NCI-H146 treated with DMSO at 0.1 percent for 48 hours (cell line): ENCODE results near the gene POT1.

Source experiments
- DNase-seq: peaks from one replicate; lab custom pipeline; 2025; ENCODE audit not compliant: unreplicated experiment; lab: John Stamatoyannopoulos, UW

The POT1 gene

DNA sequence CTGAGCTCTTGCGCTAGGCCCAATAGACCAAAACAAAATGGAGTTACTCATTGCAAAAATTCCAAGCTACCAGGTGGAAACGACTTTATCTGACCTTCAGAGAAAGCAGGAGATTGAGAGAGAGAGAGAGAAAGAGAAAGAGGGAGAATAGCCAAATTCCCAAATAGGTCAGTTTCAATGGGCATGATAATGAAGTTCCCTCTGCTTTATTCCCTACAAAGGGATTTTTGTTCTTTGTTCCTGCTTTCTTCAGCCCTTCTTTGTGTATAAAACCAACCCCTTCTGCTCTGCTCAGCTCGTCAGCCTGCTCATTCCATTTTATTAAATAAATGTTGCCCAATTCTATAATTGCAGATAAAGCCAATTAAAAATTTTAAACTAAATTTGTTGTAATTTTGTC is 119.0 kb downstream of the POT1 start:
- DNase-seq, result no peak

DNA sequence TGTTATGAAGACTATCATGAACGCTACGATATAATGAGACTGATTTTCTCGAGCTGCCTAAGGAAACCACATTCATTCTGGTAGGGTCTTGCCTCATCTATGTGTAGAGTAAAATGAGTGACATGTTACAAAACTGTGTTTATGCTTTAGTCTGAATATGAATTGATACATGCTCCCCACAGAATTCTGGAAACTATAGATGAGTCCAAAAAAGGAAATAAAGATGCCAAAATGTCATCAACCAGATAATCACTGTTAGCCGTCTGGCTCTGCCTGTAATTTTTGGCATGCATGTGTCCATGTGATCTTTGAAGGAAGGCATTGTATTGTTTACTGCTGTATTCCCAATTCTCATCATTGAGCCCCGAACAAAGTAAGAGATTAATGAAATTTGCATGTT is 121.4 kb downstream of the POT1 start:
- DNase-seq, result no peak

DNA sequence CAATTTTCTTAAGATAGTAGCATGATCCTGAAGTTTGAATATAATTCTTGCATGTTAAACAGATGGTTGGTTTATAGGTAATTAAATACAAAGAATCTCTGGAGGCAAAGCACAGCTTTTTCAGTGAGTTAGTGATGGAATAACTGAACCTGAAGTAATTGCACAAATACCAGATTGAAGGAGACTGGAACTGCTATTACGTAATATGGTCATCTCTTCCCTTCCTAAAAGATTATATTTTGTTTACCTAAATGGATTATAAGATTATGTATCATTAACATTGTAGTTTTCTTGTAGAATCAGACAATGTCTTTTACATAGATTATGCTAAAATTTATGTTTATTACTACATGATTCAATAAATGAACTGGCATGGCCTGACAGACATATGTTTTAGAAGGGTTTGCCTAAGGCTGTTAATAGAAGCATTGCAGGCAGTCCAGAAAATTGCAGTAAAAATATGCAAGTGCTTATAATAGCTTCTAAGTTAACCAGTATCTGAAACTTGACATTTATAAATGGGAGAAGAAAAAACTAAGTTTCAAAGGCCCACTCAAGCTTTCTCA is 128.2 kb downstream of the POT1 start:
- DNase-seq, result no peak

DNA sequence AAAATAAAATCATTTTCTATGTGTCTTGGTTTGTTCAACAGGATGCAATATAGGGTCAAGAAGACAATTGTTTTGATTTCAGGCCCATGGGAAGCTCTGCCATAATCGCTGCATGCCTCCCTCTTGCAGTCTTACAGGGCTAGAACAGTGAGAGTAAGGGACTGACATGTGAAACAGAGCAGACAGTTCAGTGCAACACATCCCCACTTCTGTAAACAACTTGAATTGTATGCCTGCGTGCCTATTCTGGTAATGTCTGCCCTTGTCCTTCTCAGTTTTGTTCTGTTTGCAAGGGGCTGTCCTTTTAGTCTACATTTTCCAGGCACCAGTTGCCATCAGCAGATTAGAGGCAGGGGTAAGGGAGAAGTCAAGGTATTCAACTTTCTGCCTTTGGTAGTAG is 129.2 kb downstream of the POT1 start:
- DNase-seq, result no peak

DNA sequence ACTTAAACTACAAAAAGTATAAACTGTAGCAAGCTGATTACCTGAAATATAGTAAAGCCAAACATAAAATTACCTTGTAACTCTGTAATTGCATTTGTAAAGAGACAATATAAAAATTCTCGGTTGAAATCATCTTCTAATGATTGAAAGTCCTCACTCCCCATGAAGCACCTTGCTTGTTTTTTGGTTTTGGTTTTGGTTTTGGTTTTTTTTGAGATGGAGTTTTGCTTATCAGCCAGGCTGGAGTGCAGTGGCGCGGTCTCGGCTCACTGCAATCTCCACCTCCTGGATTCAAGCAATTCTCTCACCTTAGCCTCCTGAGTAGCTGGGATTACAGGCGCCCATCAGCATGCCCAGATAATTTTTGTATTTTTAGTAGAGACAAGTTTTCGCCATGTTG is 130.2 kb downstream of the POT1 start:
- no peak for DNase-seq

DNA sequence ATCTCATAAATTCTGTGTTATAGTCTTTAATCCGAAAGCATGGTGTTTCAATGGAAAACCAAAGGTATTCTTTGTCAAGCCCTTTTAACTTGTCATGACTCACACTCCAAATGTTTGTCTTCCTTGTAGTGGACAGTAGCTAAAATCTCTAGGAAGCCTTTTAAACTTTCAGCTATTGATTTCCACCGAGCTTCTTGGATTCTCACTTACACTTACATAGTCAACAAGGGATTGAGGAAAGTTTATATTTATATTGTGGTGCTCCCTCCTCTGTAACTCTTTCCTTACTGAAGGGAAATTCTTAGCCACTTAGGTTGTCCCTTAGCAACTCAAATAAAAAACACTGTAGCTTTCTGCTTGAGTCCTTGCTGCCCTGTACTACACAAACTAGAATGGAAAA is 132.9 kb downstream of the POT1 start:
- DNase-seq, result no peak

DNA sequence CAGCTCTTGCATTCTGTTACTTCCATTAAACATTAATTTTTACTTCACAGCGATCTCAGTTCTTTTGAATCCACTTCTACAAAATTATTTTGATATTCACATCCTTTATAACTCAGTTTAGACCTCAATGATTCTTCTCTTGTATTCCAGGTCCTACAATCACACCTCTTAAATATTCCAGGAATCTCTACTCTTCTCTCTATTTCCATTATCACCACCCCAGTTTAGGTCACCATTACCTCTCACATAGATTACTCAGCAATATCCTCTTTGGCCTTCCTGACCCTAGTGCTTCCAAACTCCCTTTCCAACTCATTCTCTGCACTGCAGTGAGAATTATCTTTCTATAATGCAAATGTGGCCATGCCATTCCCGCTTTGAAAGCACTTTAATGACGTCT is 136.9 kb downstream of the POT1 start:
- no peak for DNase-seq

DNA sequence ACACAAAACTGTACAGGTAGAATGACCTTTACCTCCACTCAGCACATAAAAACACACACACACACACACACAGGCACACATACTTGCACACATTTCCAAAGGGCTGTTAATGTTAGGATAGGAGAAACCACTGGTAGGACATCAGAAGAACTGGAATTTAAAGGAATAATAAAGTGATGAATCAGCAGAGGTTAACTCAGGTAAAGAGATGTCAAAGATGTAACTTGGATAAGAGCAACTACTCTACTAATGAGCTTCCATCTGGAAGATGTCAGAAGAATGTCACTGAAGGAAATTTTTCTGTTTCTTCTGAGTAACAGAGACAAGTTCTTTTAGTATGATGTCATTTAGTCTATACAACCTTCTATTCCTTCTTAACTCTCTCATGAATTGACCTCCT is 137.6 kb downstream of the POT1 start:
- no peak for DNase-seq

DNA sequence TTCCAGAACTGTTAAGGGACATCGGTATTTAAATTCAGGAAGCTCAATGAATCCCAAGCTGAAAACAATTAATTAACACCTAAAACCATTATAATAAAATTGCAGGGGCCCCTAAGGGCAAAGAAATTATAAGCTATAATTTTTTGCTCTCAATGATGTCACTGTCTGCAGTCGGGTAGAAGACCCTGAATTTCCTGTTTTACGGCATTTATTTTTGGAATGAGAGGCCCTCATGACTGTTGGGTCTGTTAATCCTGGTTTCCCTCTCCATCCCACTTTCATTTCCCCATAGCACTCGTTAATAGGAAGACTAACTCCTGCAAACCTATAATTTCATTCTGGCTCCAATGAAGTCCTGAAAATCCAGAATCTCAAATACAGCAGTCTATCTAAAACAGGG is 138.2 kb downstream of the POT1 start:
- DNase-seq, result no peak

DNA sequence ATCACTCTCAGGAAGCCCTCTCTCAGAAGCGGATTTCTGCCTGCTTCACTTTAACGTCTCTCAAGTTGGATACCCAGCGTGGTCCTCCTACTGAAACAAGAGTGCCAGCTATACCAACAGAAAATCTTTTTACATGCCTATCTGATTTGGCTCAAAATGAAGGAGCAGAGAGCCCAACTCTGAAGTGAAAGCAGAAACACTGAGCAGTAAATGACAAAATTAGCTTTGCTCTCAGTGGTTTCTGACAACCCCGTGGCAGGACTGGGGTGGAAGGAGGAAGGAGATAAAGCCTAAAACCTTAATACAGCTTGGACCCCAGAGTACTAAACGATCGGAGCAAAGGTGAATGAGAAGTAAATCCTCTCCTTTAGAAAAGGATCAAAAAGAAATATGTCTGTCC is 139.0 kb downstream of the POT1 start:
- DNase-seq, result no peak

DNA sequence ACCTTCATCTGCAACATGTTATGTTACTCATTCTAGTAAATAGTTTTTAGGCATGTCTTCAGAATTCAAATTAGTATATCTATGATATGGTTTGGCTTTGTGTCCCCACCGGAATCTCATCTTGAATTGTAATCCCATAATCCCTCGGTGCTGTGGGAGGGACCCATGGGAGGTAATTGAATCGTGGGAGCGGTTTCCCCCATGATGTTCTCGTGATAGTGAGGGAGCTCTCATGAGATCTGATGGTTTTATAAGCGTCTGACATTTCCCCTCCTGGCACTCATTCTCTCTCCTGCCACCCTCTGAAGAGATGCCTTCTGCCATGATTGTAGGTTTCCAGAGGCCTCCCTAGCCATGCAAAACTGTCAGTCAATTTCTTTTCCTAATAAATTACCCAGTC is 143.6 kb downstream of the POT1 start:
- no peak for DNase-seq

DNA sequence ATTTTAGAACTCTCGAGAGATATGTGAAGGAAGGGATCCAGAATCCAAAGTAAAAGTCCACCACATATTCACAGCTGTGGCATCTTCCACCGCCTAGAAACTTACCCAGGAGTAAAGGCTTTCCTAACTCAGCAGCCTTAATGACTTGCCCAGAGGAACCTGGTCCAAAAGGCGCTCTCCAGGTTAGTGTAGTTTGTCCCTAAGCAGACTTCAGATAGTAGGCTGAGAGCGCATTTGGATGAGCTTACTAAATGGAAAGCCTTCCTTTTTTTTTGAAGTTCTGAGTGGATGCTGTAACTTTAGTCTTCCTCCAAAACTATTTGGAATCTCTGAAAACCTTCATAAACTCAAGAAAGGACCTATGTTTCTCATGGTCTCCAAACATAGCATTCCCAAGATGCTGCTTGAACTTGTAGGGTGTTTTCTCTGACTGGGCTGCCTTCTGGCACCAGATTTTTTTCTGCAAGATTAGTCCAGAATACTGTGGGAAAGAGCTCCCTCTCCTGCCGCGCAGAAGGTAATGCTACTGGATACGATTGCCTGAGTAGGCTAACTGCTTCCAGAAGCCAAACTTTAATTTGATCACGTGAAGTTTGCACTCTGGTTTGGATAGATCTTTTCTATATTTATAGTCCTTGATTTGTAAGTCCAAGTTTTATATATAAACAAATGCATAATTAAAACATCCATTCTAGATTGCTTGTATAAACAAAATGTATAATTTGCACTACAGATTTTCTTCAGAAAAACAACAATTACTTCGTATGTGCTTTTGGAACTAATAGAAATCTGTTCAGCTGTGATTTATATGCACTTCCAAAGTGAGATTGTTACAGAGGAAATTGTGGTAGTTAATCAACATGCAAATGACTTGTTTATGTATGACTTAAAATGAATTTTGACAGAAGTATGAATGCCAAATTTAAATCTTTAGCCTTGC is 144.5 kb downstream of the POT1 start:
- DNase-seq, result peak; percentile 12

DNA sequence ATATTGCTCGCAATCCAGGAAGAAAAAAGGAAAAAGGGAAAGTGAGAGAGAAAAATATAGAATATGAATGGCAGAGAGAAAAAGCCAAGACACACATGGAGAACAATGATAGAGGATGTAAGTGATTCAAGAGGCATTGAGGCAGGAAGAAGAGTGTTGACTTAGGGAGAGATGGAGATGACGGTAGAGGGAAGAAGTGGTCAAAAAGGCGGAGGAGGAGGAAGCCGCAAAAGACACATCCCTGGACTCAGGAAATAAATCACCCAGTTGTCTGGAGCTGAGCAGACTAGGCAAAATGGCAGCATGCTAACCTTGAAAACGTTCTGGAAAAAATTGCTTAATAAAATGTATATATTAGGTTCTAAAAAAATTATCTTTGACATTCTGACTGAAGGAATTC is 146.4 kb downstream of the POT1 start:
- DNase-seq, result no peak

DNA sequence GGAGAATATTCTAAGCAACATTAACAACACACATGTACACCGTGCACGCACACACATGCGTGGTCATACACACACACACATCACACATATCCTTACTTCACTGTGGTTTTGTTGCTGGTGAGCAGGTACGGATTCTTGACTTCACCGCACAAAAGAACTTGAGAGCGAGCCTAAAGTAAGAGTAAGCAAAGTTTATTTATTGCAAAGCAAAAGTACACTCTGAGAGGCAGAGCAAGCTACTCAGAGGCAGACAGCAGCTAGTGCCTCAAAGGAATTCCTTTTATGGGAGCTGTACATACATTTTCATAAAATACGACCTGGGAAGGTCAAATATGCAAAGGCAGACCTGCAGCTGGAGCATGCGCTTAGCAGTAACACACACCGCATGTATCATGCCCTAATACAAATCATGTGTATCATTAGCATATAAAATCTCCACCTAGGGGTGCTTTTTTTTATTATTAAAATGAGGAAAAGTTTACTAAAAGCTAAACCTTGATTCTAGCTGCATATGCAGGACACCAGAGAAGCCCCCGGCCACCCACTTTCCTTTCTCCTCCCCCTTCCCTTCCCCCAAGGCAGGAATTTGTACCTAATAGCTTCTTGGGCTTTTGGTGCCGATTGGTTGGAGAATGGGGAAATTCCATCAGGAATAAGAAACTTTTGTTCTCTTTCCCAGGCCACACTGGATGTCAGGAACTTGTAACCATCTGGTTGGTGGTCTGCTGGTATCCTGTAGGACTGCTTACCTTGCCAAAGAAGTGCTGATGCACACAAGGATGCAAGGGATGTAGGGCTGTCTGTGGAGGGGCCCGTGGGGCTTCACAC is 147.5 kb downstream of the POT1 start:
- DNase-seq, result no peak

DNA sequence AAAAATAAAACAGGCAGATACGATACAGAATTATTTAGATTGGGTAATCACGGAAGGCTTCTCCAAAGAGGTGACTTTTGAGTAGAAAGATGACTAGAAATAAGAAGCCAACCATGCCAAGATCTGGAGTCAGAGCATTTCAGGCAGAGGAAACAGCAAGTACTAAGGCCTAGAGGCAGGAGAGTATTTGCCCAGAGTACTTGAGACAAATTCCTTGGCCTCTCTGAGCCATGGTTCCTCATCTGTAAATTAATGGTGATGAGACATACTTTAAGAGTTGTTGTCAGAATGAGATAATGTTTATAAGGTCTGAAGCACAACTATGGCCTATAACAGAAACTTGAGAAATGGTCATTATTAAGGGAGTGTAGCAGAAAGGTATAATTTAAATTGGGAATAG is 148.2 kb downstream of the POT1 start:
- no peak for DNase-seq

DNA sequence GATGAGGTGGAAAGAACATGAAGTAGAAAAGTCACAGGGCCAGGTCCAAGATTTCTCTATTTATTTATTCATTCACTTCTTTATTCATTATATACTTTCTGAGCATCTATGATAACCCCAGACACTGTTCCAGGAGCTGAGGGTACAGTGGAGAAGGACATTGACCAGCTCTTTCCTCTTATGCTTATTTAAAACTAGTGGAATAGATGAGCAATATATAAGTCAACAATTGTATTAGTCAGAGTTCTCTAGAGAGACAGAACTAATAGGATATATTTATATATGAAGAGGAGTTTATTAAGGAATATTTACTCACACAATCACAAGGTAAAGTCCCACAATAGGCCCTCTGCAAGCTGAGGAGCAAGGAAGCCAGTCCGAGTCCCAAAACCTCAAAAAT is 149.0 kb downstream of the POT1 start:
- no peak for DNase-seq

DNA sequence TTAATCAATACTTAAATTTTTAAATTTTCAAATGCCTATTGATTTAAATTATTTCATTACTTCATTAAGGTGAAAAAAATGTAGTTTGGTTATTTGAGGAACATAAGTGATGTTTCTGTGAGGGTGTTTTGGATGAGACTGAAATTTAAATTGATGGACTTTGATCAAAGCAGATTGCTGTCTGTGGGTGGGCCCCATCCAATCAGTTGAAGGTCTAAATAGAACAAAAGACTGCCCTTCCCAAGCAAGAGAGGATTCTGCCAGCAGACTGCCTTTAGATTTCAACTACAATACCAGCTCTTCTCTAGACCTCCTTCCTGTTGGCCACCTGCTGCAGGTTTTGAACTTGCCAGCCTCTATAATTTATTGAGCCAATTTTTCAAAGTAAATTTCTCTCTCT is 149.6 kb downstream of the POT1 start:
- DNase-seq, result no peak

DNA sequence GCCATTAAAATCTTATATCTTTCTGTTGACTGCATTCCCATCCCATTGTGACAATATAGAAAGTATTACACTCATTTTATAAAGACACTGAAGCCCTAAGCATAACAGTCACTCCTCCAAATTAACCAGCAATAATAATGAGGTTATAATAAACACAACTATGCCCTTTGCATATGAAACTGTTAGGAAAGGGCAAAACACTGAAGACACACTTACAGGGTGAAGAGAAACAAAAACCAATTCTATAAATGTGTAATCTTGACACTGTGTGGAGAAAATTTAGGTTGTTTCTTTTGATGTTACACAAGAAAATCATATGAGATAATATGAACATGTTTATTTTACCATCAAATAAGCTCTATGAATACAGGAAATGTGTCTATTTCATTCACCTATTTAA is 150.0 kb downstream of the POT1 start:
- no peak for DNase-seq

DNA sequence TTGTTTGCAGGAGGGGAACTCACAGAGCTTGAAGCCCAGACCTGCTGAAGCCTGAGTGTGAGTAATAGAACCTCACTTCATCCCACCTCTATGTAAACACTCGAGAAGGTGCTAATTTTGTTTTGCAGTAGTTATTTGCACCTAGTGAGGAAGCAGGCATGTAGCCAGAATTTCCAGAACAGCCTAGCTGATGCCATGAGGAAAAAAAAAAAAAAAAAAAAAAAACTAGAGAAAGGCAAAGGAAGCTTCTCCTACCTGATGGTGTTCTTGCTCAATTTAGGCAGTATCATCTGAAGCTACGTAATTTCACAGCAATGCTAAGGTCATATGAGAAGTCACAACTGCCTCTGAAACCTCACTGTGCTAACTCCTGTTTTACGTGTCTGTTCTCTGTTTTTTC is 150.4 kb downstream of the POT1 start:
- DNase-seq, result no peak

DNA sequence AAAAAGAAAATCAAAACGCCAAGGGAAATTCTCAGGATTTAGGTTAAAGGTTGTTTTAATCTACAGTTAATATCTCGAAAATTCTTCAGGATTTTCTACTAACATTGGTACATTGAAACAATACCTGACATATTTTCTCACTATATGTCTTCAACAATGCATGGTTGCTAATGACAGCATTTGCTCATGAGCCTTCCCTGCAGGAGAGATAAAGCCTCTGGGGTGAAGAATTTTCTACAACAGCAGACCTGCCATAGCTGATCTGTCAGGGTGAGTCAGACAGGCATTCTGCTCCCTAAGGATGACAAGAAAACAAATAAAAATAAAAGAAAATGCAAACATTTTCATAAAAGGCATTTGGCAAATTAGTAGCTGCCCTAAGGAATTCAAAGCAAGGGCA is 152.4 kb downstream of the POT1 start:
- no peak for DNase-seq

DNA sequence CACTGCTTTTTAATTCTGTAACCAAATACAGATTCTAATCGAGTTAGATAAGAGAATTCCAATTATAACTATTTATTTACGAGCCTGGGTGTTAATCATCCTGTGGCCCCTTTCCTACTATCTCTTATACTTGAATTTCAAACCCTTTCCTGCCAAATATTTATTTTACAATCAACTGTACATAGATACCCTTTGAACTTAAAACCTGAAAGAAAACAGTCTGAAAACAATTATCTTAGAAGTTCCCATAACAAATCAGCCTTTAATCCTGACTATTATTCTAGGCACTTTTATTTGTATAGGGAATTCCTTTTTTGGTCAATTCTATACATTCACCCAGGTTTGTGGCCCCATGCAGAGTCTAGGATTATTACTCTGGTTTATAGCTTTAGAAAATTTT is 153.5 kb downstream of the POT1 start:
- DNase-seq, result no peak

DNA sequence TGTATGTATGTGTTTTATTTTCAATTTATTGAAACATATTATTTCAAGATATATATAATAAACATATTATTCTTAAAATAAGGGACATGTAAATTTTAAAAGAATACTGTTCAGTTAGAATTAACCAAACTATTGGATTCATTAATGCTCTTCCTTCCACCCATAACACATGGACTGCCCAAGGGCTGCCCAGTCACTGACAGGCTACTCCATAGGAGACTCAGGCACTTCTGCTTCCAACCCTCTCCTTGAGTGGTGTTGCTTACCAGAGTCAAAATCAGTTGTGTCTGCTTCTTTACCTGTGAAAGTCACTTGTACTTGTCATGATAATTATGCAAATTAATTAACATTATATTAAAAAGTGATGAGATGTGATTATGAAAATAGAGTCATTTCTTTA is 154.2 kb downstream of the POT1 start:
- no peak for DNase-seq
